Effector memory CD8-positive, alpha-beta T cell (primary cell): ENCODE results near the gene RPS6KA1.
A peak's percentile ranks its signal among the peaks of the same experiment; 100 is the strongest.

Experiments
- ATAC-seq: fragments of 150-1000 bp; cut with Tn5 transposase; replicated peaks from 2 replicates; pipeline ENCODE4 v1.10.0; 2021; ENCODE audit warnings: mild to moderate bottlenecking, moderate library complexity
- DNase-seq, 3 experiments: peaks; one replicate each; pipeline ENCODE4 v3.0.0; 2021
- H3K27ac Mint-ChIP-seq, 2 donors: one replicate each; pipeline ENCODE4 v1.8.0; 2022; ENCODE audit warnings: mild to moderate bottlenecking in 2 of 2, mixed read lengths in 2 of 2, moderate library complexity in 2 of 2
- H3K27me3 Mint-ChIP-seq, 2 donors: one replicate each; pipeline ENCODE4 v1.8.0; 2022; ENCODE audit warnings: mixed read lengths in 2 of 2
- H3K36me3 Mint-ChIP-seq: one replicate; pipeline ENCODE4 v1.8.0; 2022; ENCODE audit warnings: mild to moderate bottlenecking, moderate library complexity, mixed read lengths; ENCODE audit not compliant: insufficient read depth
- H3K4me1 Mint-ChIP-seq, 2 donors: one replicate each; pipeline ENCODE4 v1.8.0; 2022; ENCODE audit warnings: low read depth in 2 of 2, mixed read lengths in 2 of 2
- H3K4me3 Mint-ChIP-seq, 2 donors: one replicate each; pipeline ENCODE4 v1.8.0; 2022; ENCODE audit warnings: mild to moderate bottlenecking in 2 of 2, mixed read lengths in 2 of 2, moderate library complexity in 2 of 2
- H3K9me3 Mint-ChIP-seq, 2 donors: one replicate each; pipeline ENCODE4 v1.8.0; 2022; ENCODE audit warnings: mixed read lengths in 2 of 2

RPS6KA1 gene

DNA sequence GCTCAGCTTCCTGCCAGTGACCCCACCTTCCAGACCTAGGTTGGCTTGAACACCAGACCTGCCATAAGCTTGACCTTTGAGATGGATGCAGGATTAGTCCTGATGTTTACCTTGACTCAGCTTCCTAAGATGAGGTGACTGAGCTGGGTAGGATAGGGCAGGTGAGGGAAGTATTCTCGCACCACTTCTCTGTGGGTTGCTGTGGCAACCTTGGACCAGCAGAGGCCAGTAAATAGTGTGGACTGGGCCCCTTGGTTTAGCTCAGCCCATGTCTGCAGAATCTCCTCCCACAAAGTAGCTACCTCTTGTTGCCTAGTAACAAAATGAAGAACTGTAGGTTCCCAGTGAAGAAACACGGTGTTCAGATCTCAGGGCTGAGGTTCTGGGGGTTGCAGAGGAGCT, 8.4 kb downstream of the RPS6KA1 start:
- no peak for ATAC-seq
- Mint-ChIP-seq H3K27ac (peak overlapping the region; percentile 81), H3K27me3 (no peaks in the 10 kb centered on the region), H3K4me1 (peaks cover 53 to 57% of the 10 kb centered on the region in 2 donors), H3K4me3 (peak overlapping the region in 1 of 2 donors; percentile 45), H3K36me3 (peaks cover 9% of the 10 kb centered on the region), H3K9me3 (no peaks in the 10 kb centered on the region)
- no peak for DNase-seq

DNA sequence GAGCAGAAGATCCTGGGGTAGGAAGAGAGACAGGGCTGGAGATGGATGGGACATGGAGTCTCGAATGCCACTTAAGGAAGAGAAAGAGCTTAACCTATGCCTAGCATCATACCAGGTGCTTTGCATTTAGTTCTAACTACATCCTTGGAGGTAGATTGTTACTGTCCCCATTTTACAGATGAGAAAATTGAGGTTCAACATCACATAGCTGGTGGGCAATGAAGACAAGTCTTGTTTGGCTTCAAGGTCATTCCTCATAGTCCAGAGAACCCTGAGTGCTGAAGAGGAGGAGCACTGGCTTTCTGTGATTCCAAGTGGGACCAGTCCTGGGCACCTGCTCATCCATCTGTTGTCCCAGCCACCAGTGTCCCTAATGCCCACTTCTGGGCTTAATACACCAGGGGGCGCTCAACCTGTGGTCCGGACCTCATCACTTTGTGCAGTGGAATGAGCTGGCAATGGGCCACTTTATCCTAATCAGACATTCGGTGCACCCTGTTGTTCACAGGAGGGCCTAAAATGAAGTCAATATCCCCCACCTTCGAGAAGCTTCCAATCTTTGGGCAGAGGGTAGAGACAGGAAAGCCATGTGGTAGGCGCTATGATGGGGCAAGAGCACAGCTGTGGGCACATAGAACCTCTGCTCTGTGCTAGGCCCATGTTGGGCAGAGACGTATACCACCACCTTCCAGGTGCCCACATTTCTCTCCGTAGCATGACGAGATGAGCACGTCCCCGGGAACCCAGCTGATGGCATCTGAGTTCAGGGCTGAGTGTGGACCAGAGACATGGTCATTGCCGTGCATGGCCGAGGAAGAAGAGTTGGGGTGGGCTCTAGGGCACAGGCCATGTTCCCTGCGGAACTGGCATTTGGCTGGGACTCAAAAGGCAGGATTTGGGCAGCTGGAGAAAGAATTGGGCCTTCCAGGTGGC, 9.2 kb downstream of the RPS6KA1 start:
- no peak for ATAC-seq
- Mint-ChIP-seq H3K27ac (peak overlapping the region; percentile 81), H3K36me3 (peaks cover 10% of the 10 kb centered on the region), H3K4me3 (peak overlapping the region in 1 of 2 donors; percentile 45), H3K27me3 (no peaks in the 10 kb centered on the region), H3K4me1 (peaks cover 60 to 63% of the 10 kb centered on the region in 2 donors), H3K9me3 (no peaks in the 10 kb centered on the region)
- DNase-seq, result peak; percentile 37 to 47 (median 43)

DNA sequence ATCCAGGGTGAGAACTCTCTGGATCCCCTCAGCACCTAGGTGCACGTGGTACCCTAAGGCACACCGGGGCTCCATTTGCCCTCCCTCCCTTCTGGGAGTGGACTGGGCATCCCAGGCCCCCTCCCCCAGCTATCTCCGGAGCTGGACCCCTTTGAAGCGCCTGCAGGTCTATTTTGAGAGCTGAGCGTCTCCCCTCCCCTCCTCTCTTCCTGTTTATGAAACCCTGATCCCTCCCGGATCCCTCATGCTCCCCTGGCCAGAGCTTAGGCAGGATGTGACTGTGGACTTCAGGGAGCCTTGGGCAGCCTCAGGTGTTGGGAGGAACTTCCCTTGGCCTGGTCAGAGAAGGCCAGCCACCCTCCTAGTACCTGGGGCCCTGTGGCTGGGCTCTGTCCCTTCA, 10.2 kb downstream of the RPS6KA1 start:
- Mint-ChIP-seq H3K4me3 (peak overlapping the region; percentile 3 to 50), H3K9me3 (no peaks in the 10 kb centered on the region)

DNA sequence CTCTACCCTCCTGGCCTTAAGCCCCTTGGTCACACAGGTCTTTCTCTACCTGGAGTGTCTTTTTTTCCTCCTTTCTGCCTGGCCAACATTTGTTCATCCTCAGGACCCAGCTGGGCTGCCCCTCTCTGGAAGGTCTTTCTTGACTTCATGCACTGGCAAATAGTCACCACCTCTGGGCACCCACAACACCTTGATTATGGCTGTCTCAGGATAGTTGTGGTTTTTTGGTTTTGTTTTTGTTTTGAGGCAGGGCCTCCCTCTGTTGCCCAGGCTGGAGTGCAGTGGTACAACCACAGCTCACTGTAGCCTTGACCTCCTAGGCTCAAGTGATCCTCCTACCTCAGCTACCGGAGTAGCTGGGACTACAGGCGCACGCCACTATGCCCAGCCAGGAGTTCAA, 10.8 kb downstream of the RPS6KA1 start:
- ATAC-seq (no peak), DNase-seq (no peak)
- H3K27me3 Mint-ChIP-seq, result no peaks in the 10 kb centered on the region
- peak overlapping the region; percentile 81 to 87 for H3K27ac Mint-ChIP-seq
- peaks cover 16% of the 10 kb centered on the region for H3K36me3 Mint-ChIP-seq
- H3K4me1 Mint-ChIP-seq, result peaks cover 59 to 62% of the 10 kb centered on the region in 2 donors
- peak overlapping the region; percentile 3 to 50 for H3K4me3 Mint-ChIP-seq
- H3K9me3 Mint-ChIP-seq, result no peaks in the 10 kb centered on the region

More for the DNA sequence above, 10.2 kb downstream of the RPS6KA1 start:
- no peak for ATAC-seq
- H3K27ac Mint-ChIP-seq, result peak overlapping the region; percentile 81 to 87
- DNase-seq, result no peak
- H3K27me3 Mint-ChIP-seq, result no peaks in the 10 kb centered on the region
- H3K4me1 Mint-ChIP-seq, result peaks cover 61 to 62% of the 10 kb centered on the region in 2 donors
- H3K36me3 Mint-ChIP-seq, result peaks cover 10% of the 10 kb centered on the region

DNA sequence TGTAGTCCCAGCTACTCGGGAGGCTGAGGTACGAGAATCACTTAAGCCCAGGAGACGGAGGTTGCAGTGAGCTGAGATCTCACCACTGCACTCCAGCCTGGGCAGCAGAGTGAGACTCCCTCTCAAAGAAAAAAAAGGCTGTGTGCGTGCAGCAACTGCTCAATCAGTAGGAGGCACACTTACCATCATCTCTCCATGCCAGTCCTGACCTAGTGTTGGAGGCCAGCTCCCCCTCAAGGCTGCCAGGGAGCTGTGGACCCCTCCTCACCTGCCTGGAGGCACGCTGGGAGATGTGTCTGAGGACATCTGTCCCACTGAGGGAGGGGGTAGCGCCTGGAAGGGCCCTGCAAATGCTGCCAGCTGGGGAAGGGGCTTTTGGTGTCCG, 11.9 kb downstream of the RPS6KA1 start:
- ATAC-seq (no peak), DNase-seq (no peak)
- H3K4me3 Mint-ChIP-seq, result peak overlapping the region; percentile 76 to 95
- H3K9me3 Mint-ChIP-seq, result no peaks in the 10 kb centered on the region
- peaks cover 67 to 71% of the 10 kb centered on the region in 2 donors for H3K4me1 Mint-ChIP-seq
- H3K36me3 Mint-ChIP-seq, result peaks cover 22% of the 10 kb centered on the region
- H3K27ac Mint-ChIP-seq, result peak overlapping the region; percentile 94 to 95
- H3K27me3 Mint-ChIP-seq, result no peaks in the 10 kb centered on the region

DNA sequence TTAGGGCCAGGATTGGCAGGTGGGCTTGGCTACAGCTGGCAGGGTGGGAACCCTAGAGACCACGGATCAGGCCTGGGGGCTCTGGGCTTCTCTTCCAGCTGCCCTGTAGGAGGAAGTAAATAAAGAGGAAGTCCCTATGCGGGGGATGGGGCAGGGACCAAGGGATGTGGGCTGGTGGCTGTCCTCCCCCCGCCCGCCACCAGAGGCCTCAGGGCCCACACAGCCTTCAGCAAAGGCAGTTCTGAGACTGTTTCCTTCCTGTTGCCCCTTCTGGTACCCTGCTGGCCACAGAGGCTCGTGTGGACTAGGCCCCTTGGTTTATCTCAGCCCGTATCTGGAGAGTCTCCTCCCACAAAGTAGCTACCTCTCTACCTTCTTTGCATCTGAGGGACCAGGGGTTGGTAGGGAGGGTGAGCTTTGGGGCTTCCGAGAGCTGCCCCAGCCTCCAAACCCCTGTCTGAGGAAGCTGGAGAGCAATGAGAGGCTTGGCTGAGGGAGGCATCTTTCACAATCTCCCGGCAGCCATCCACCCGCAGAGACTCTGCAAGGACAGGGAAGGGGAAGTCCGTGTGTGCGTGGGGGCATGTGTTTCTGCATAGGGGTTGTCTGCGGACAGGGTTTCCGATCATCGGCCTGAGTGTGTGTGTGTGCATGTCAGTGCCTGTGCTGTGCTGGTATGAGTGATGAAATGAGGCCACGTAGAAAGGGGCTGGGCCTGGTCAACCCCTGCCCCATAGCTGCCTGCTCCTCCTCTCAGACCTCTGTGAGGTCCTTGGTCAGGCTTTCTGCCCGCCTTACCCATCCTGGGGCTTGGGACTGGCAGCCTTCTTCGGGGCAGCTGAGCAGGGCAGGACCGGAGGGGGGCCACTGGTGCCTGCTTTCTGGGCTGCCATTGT, 12.5 kb downstream of the RPS6KA1 start:
- H3K4me3 Mint-ChIP-seq, result peak overlapping the region; percentile 76 to 95
- no peaks in the 10 kb centered on the region for H3K27me3 Mint-ChIP-seq
- peaks cover 25% of the 10 kb centered on the region for H3K36me3 Mint-ChIP-seq
- H3K9me3 Mint-ChIP-seq, result no peaks in the 10 kb centered on the region
- peak overlapping the region; percentile 94 to 95 for H3K27ac Mint-ChIP-seq
- DNase-seq (peak; percentile 71 to 73 (median 72)), ATAC-seq (peak; percentile 66)
- H3K4me1 Mint-ChIP-seq, result peaks cover 71 to 78% of the 10 kb centered on the region in 2 donors

DNA sequence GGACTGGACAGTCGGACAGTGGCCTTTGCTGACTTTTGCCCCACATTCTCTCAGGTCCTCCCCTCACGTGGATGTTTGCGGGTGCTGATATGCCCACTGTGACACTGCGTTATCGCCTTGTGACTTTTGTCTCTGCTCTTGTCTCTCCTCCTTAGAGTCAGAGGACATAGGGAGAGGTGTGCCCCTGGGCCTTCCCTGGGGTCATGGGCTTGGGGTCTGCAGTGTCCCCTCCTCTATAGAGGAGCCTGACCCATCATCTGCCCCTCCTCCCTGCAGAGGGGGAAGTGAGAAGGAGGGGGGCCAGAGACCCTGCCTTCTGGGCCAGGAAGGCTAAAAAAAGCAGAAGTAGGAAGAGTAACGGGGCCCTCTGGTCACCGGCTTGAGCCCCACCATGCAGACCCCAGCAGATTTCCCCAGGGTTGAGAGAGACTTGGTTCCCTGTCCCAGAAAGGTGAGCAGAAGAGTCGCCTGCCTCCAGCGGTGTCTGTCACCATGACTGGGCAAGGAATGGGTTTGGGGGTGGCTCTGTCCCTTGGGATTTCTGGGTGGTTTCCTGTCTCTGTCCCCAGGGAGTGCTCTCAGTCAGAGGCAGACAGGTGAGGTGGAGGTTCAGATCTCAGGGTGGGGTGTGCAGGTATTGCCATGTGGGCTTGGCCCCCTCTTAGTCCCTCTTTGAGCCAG, 13.3 kb downstream of the RPS6KA1 start:
- H3K4me1 Mint-ChIP-seq, result peaks cover 78 to 86% of the 10 kb centered on the region in 2 donors
- peak overlapping the region; percentile 94 to 95 for H3K27ac Mint-ChIP-seq
- no peaks in the 10 kb centered on the region for H3K9me3 Mint-ChIP-seq
- DNase-seq (no peak), ATAC-seq (no peak)
- peaks cover 32% of the 10 kb centered on the region for H3K36me3 Mint-ChIP-seq
- no peaks in the 10 kb centered on the region for H3K27me3 Mint-ChIP-seq
- peak overlapping the region; percentile 76 to 95 for H3K4me3 Mint-ChIP-seq

DNA sequence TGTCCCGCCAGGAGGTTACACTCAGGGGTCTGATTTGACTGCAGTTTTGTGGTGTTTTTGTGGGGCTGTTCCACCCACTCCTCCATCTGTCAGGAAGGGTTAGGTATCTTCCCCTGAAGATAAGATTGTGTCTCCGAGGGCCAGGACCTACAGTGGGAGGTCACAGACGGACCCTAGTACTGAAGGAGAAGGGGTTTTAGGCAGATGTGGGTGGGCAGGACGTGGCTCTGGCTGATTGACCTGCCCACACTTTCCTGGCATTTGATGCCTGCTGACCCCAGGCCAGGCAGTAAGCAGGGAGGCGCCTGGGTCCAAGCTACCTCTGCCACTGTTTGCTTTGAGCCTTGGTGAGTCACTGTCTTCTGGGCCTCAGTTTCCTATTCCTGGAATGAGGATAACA, 13.9 kb downstream of the RPS6KA1 start:
- Mint-ChIP-seq H3K4me3 (peak overlapping the region; percentile 76 to 95), H3K27ac (peak overlapping the region; percentile 94 to 95), H3K36me3 (peaks cover 38% of the 10 kb centered on the region), H3K27me3 (no peaks in the 10 kb centered on the region), H3K9me3 (no peaks in the 10 kb centered on the region), H3K4me1 (peaks cover 77 to 86% of the 10 kb centered on the region in 2 donors)
- DNase-seq (no peak), ATAC-seq (no peak)

DNA sequence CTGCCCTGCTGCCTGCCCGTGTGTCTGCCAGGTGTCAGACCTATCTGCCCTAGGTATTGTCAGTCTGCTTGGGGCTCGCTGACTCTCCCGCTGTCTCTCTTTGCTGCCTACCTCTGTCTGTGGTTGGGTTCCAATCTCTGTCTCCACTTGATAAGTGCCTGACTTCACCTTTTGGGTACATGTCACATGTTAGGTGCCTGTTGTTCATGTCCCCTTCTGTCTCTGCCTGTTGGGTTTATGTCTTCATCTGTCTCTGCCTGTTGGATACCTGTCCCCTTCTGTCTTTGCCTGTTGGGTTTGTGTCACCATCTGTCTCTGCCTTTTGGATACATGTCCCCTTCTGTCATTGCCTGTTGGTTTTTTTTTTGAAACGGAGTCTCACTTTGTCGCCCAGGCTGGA, 14.6 kb downstream of the RPS6KA1 start:
- no peaks in the 10 kb centered on the region for H3K27me3 Mint-ChIP-seq
- H3K36me3 Mint-ChIP-seq, result peaks cover 45% of the 10 kb centered on the region
- ATAC-seq (no peak), DNase-seq (no peak)
- H3K4me3 Mint-ChIP-seq, result peak overlapping the region; percentile 76 to 95
- H3K27ac Mint-ChIP-seq, result peak overlapping the region; percentile 94 to 95
- H3K9me3 Mint-ChIP-seq, result no peaks in the 10 kb centered on the region
- peaks cover 75 to 85% of the 10 kb centered on the region in 2 donors for H3K4me1 Mint-ChIP-seq

DNA sequence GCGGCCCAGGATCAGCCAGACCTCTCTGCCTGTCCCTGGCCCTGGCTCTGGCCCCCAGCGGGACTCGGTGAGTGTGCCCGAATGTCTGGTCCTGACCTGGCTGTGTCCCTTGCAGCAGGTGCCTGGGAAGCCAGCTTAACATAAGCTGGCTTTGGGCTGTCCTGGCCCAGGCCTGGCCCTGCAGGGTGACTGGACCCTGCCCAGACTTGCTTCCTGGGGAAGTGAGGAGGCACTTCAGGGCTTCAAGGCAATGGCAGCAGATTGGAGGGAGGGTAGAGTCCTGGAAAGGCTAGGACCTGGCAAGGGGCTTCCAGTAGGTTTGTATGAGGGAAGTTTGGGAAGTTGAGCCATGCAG, 16.4 kb downstream of the RPS6KA1 start:
- Mint-ChIP-seq H3K36me3 (peaks cover 57% of the 10 kb centered on the region), H3K4me3 (peak overlapping the region; percentile 86 to 95), H3K9me3 (no peaks in the 10 kb centered on the region), H3K4me1 (peaks cover 66 to 71% of the 10 kb centered on the region in 2 donors), H3K27me3 (no peaks in the 10 kb centered on the region), H3K27ac (peak overlapping the region; percentile 94 to 95)
- DNase-seq (no peak), ATAC-seq (no peak)

DNA sequence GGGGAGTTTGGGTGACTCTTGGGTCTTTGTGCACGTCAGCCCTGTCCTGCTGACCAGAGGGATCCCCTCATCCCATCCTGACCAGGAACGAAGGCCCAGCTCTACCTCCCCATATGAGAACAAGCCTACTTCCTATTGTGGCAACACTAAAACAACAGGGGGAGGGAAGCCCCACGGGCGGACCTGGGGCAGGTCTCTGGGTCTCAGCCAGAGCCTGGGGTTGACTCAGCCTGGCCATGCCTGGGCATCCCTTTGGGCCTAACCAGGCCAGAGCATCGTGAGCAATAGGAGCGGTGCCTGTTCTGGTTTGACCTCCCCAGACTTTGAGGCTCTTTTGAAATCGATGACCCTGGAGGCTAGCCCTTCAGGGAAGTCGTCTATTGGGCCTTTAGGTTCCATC, 16.8 kb downstream of the RPS6KA1 start:
- H3K27ac Mint-ChIP-seq, result peak overlapping the region; percentile 94 to 95
- H3K4me3 Mint-ChIP-seq, result peak overlapping the region; percentile 86 to 95
- DNase-seq (no peak), ATAC-seq (no peak)
- H3K36me3 Mint-ChIP-seq, result peaks cover 61% of the 10 kb centered on the region
- H3K9me3 Mint-ChIP-seq, result no peaks in the 10 kb centered on the region
- H3K4me1 Mint-ChIP-seq, result peaks cover 66 to 70% of the 10 kb centered on the region in 2 donors
- H3K27me3 Mint-ChIP-seq, result no peaks in the 10 kb centered on the region

DNA sequence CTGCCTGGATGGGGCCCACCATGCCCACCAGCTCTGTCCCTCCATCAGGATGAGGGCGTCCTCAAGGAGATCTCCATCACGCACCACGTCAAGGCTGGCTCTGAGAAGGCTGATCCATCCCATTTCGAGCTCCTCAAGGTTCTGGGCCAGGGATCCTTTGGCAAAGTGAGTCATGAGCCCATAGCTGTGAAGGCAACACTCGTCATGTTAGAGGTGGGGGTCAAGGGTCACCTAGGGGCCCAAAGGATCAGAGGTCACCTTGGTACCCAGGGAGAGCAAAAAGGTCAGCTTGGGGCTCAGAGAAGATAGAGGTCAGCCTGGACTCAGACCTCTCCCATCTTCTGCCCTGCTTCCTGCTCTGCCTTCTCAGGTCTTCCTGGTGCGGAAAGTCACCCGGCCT, 17.3 kb downstream of the RPS6KA1 start:
- H3K27ac Mint-ChIP-seq, result peak overlapping the region; percentile 94 to 95
- H3K4me1 Mint-ChIP-seq, result peaks cover 62 to 70% of the 10 kb centered on the region in 2 donors
- DNase-seq (no peak), ATAC-seq (no peak)
- H3K9me3 Mint-ChIP-seq, result no peaks in the 10 kb centered on the region
- H3K27me3 Mint-ChIP-seq, result no peaks in the 10 kb centered on the region
- peak overlapping the region; percentile 86 to 95 for H3K4me3 Mint-ChIP-seq
- peaks cover 66% of the 10 kb centered on the region for H3K36me3 Mint-ChIP-seq

DNA sequence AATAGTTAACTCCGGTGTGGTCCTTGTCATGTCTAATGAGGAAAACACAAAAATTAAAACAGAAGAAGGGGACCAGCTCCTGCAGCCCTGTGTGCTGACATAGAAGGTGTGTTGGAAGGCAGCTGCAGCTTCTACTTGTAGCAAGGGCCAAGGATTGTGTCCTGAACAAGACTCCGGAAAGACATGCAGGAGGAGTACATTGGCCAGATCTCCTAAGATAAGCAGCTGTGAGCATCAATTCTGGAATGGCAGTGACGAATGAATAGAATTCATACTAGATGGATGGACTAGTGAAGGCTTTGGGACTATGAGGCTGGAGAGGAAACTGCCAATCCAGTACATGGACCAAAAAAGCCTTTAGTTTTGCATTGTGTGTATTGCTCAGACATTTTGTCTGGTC, 19.3 kb downstream of the RPS6KA1 start:
- ATAC-seq (no peak), DNase-seq (no peak)
- H3K4me1 Mint-ChIP-seq, result peaks cover 50 to 60% of the 10 kb centered on the region in 2 donors
- H3K9me3 Mint-ChIP-seq, result no peaks in the 10 kb centered on the region
- H3K27ac Mint-ChIP-seq, result peak overlapping the region; percentile 94 to 95
- H3K36me3 Mint-ChIP-seq, result peaks cover 76% of the 10 kb centered on the region
- H3K4me3 Mint-ChIP-seq, result no peak overlapping the region
- no peaks in the 10 kb centered on the region for H3K27me3 Mint-ChIP-seq
